Naive thymus-derived CD4-positive, alpha-beta T cell (primary cell): ENCODE results near the gene SLC19A1. TPM values are rescaled to one million over a fixed set of nuclear protein-coding genes. Genes with fewer than 3 reads are reported as not detected.

Experiments
- ATAC-seq: fragments of 150-1000 bp; cut with Tn5 transposase; 2 replicates; pipeline ENCODE4 v1.10.0; 2021; ENCODE audit warnings: mild to moderate bottlenecking, moderate library complexity
- CTCF ChIA-PET: fragments of 350-600 bp; sonication (Branson Sonifier 250); formaldehyde crosslinking; loops from one replicate; lab custom pipeline; 2021; ENCODE audit warnings: antibody characterized with exemption; lab: Charles Lee
- POLR2A ChIA-PET: fragments of 350-600 bp; sonication (Branson Sonifier 250); formaldehyde crosslinking; loops from one replicate; lab custom pipeline; 2021; ENCODE audit warnings: antibody characterized with exemption, inconsistent platforms; lab: Charles Lee
- DNase-seq, 9 donors: peaks; one replicate each; pipeline versions ENCODE4 v3.0.0 to v3.0.0-alpha.2; 2020 to 2022; ENCODE audit warnings: mixed read lengths in 1 of 9
- H3K27ac ChIP-seq: one replicate; pipeline ENCODE4 v1.7.0; 2013; ENCODE audit warnings: mild to moderate bottlenecking, low read depth, low read length, moderate library complexity
- H3K27me3 ChIP-seq, 2 donors: one replicate each; pipeline ENCODE4 v1.7.0; 2013; ENCODE audit warnings: low read length in 2 of 2, mild to moderate bottlenecking in 2 of 2, moderate library complexity in 2 of 2; ENCODE audit not compliant: control insufficient read depth in 2 of 2, insufficient read depth in 2 of 2
- H3K36me3 ChIP-seq, 3 experiments: 1 replicate in 2 of 3; 2 replicates in 1 of 3; pipeline ENCODE4 v1.7.0; 2013; ENCODE audit warnings: low read length in 3 of 3, mild to moderate bottlenecking in 3 of 3, moderate library complexity in 1 of 3; ENCODE audit not compliant: insufficient read depth in 3 of 3, control insufficient read depth in 2 of 3
- H3K4me1 ChIP-seq, 2 donors: one replicate each; pipeline ENCODE4 v1.7.0; 2013; ENCODE audit warnings: low read length in 2 of 2, mild to moderate bottlenecking in 2 of 2, moderate library complexity in 1 of 2; ENCODE audit not compliant: control insufficient read depth in 2 of 2, insufficient read depth in 2 of 2
- H3K4me3 ChIP-seq: 2 replicates; pipeline ENCODE4 v1.7.0; 2013; ENCODE audit warnings: mild to moderate bottlenecking, low read length
- H3K9me3 ChIP-seq, 3 experiments: 1 replicate in 2 of 3; 2 replicates in 1 of 3; pipeline ENCODE4 v1.7.0; 2013; ENCODE audit warnings: low read length in 3 of 3; ENCODE audit not compliant: control insufficient read depth in 2 of 3
- H3K27ac Mint-ChIP-seq, 9 donors: one replicate each; pipeline ENCODE4 v1.8.0; 2020 to 2022; ENCODE audit warnings: mixed read lengths in 9 of 9, mild to moderate bottlenecking in 8 of 9, moderate library complexity in 5 of 9, inconsistent platforms in 2 of 9
- H3K27me3 Mint-ChIP-seq, 5 donors: one replicate each; pipeline ENCODE4 v1.8.0; 2021 to 2022; ENCODE audit warnings: mixed read lengths in 5 of 5, mild to moderate bottlenecking in 1 of 5
- H3K36me3 Mint-ChIP-seq, 5 donors: one replicate each; pipeline ENCODE4 v1.8.0; 2020 to 2022; ENCODE audit warnings: mixed read lengths in 5 of 5, mild to moderate bottlenecking in 3 of 5, inconsistent platforms in 1 of 5
- H3K4me1 Mint-ChIP-seq, 7 donors: one replicate each; pipeline ENCODE4 v1.8.0; 2020 to 2022; ENCODE audit warnings: mixed read lengths in 7 of 7, mild to moderate bottlenecking in 3 of 7, inconsistent platforms in 1 of 7
- H3K4me3 Mint-ChIP-seq, 10 donors: one replicate each; pipeline ENCODE4 v1.8.0; 2020 to 2022; ENCODE audit warnings: mild to moderate bottlenecking in 10 of 10, mixed read lengths in 10 of 10, moderate library complexity in 6 of 10, inconsistent platforms in 2 of 10
- H3K9me3 Mint-ChIP-seq, 11 donors: one replicate each; pipeline ENCODE4 v1.8.0; 2020 to 2022; ENCODE audit warnings: mixed read lengths in 11 of 11, mild to moderate bottlenecking in 4 of 11, inconsistent platforms in 1 of 11, moderate library complexity in 1 of 11
- intact Hi-C, 2 donors: fragments of 100-400 bp; cut with micrococcal nuclease; formaldehyde crosslinking; loops; one replicate each; pipeline ENCODE4 v1.15.1; 2023
- polyA plus RNA-seq, 2 donors: library from polyadenylated mRNA; unstranded; fragments of 300-500 nt; fragmentation: Illumina TruSeq; gene quantifications; one replicate each; pipeline ENCODE4 v1.2.3, GENCODE V29; 2021
- total RNA-seq, 6 experiments: library from RNA in 5 of 6; stranded (reverse) in 5 of 6; gene quantifications; 1 replicate in 5 of 6; 2 replicates in 1 of 6; pipeline ENCODE4 v1.2.3 and lab custom pipeline; 2021 to 2026

SLC19A1 gene
- total and polyA plus RNA-seq, 7 experiments from 2014 or later = 10.5 to 49.1 (median 15.6) TPM

GRCh38 chr21:45486443-45487160 is 55.6 kb downstream of the SLC19A1 start:
- Histone ChIP-seq H3K27me3 (no peaks in the 10 kb centered on the region), H3K9me3 (no peaks in the 10 kb centered on the region), H3K4me1 (peaks cover 0 to 18% of the 10 kb centered on the region in 2 donors), H3K36me3 (no peaks in the 10 kb centered on the region), H3K4me3 (no peak overlapping the region), H3K27ac (no peak overlapping the region)
- intact Hi-C loops = no loop called here
- peaks cover 0 to 3% (median 0%) of the 10 kb centered on the region in 11 donors for H3K9me3 Mint-ChIP-seq
- H3K36me3 Mint-ChIP-seq = peaks cover 0 to 8% (median 4%) of the 10 kb centered on the region in 5 donors
- no peaks in the 10 kb centered on the region for H3K27me3 Mint-ChIP-seq
- peaks cover 8 to 47% (median 20%) of the 10 kb centered on the region in 7 donors for H3K4me1 Mint-ChIP-seq
- POLR2A ChIA-PET = no interaction called here
- peak overlapping the region in 4 of 9 donors; percentile 28 to 78 (median 51) for H3K27ac Mint-ChIP-seq
- peak overlapping the region in 1 of 10 donors; percentile 51 for H3K4me3 Mint-ChIP-seq
- CTCF ChIA-PET = no interaction called here
- ATAC-seq (no peak), DNase-seq (no peak)

- H3K27me3 Mint-ChIP-seq = no peaks in the 10 kb centered on the region
Measured at GRCh38 chr21:45485686-45486442, 56.4 kb downstream of the SLC19A1 start.

GRCh38 chr21:45484318-45484717 is 57.9 kb downstream of the SLC19A1 start:
- Histone ChIP-seq H3K9me3 (no peaks in the 10 kb centered on the region), H3K27me3 (no peaks in the 10 kb centered on the region), H3K4me1 (peaks cover 3 to 30% of the 10 kb centered on the region in 2 donors), H3K36me3 (no peaks in the 10 kb centered on the region), H3K27ac (no peak overlapping the region), H3K4me3 (no peak overlapping the region)
- peaks cover 0 to 3% (median 0%) of the 10 kb centered on the region in 11 donors for H3K9me3 Mint-ChIP-seq
- ATAC-seq = no peak
- H3K36me3 Mint-ChIP-seq = peaks cover 0 to 8% (median 4%) of the 10 kb centered on the region in 5 donors
- intact Hi-C loops = no loop called here
- CTCF ChIA-PET = no interaction called here
- peak overlapping the region in 8 of 9 donors; percentile 57 to 96 (median 70) for H3K27ac Mint-ChIP-seq
- DNase-seq = no peak
- H3K27me3 Mint-ChIP-seq = no peaks in the 10 kb centered on the region
- peak overlapping the region; percentile 26 to 87 (median 66) for H3K4me3 Mint-ChIP-seq
- peaks cover 13 to 52% (median 27%) of the 10 kb centered on the region in 7 donors for H3K4me1 Mint-ChIP-seq
- POLR2A ChIA-PET = no interaction called here

More at GRCh38 chr21:45485686-45486442, 56.4 kb downstream of the SLC19A1 start:
- Mint-ChIP-seq H3K27ac (peak overlapping the region in 1 of 9 donors; percentile 84), H3K36me3 (peaks cover 0 to 8% (median 4%) of the 10 kb centered on the region in 5 donors), H3K9me3 (peaks cover 0 to 3% (median 0%) of the 10 kb centered on the region in 11 donors), H3K4me1 (peaks cover 8 to 51% (median 20%) of the 10 kb centered on the region in 7 donors), H3K4me3 (no peak overlapping the region)
- POLR2A ChIA-PET = no interaction called here
- ATAC-seq (no peak), DNase-seq (no peak)
- CTCF ChIA-PET = no interaction called here
- H3K4me3 ChIP-seq = no peak overlapping the region
- peaks cover 0 to 18% of the 10 kb centered on the region in 2 donors for H3K4me1 ChIP-seq
- no peak overlapping the region for H3K27ac ChIP-seq
- H3K27me3 ChIP-seq = no peaks in the 10 kb centered on the region
- no peaks in the 10 kb centered on the region for H3K36me3 ChIP-seq
- intact Hi-C loops = no loop called here
- H3K9me3 ChIP-seq = no peaks in the 10 kb centered on the region

GRCh38 chr21:45482899-45483821 is 59.1 kb downstream of the SLC19A1 start:
- ATAC-seq (peak; percentile 28), DNase-seq (peak in 7 of 9 donors; percentile 26 to 60 (median 48))
- peaks cover 23 to 54% (median 37%) of the 10 kb centered on the region in 7 donors for H3K4me1 Mint-ChIP-seq
- H3K9me3 Mint-ChIP-seq = peaks cover 0 to 3% (median 0%) of the 10 kb centered on the region in 11 donors
- POLR2A ChIA-PET = interaction anchor here (0.5 kb wide), 1 partner anchor 67 kb away, joined by 3 read pairs; no protein-coding TSS in a partner anchor
- intact Hi-C loops = no loop called here
- Histone ChIP-seq H3K9me3 (no peaks in the 10 kb centered on the region), H3K4me1 (peaks cover 14 to 38% of the 10 kb centered on the region in 2 donors), H3K27me3 (no peaks in the 10 kb centered on the region), H3K4me3 (peak overlapping the region; percentile 52), H3K27ac (peak overlapping the region; percentile 78), H3K36me3 (no peaks in the 10 kb centered on the region)
- peaks cover 0 to 8% (median 4%) of the 10 kb centered on the region in 5 donors for H3K36me3 Mint-ChIP-seq
- H3K27me3 Mint-ChIP-seq = no peaks in the 10 kb centered on the region
- H3K27ac Mint-ChIP-seq = peak overlapping the region; percentile 76 to 99 (median 95)
- peak overlapping the region; percentile 72 to 89 (median 84) for H3K4me3 Mint-ChIP-seq
- CTCF ChIA-PET = interaction anchor here (0.5 to 1.4 kb wide), 3 partner anchors 13 to 395 kb away, joined by 3 to 4 read pairs (median 3); no protein-coding TSS in a partner anchor

DNA sequence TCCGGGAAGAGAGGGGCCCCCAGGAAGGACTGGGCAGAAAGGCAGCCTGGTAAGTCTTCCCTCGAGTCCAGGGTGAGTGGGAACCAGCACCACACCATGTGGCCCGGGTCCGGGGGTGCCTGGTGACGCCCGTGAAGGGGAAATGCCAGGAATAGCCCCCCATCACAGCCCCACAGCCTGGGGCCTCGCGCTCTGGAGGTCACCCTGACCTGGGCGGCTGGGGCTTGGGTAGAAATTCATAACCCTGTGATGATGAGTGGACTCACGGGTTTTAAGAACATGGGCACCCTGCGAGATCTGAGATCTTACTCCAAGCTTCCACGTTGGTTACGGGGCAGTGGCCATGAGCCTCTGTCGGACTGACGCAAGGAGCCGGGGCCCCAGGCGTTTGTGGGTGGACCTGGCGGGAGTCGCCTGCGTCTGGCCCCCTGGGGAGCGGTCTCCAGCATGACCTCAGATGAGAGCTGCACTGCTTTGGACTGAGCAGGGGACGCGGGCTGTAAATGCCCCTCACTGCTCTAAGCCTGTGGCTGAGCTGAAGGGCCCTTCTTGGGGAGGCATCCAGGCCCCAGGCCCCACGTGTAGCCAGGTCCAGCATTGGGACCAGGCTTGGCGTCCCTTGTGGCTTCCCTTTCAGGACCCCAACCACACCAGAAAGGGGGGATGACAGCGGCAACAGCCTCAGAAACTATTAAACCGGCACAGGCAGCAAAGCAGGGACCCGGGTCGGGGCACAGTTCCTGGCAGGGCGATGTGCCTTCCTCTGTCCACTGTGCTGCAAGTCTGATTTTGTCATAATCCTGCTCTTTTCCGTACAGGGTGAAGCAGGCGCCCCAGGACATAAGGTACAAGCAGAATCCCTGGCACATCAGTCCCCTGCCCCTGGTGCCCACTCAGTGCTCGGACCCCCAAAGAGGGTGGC is 60.0 kb downstream of the SLC19A1 start:
- intact Hi-C loops = no loop called here
- H3K9me3 Mint-ChIP-seq = peaks cover 0 to 3% (median 0%) of the 10 kb centered on the region in 11 donors
- Histone ChIP-seq H3K27me3 (no peaks in the 10 kb centered on the region), H3K4me1 (peaks cover 14 to 47% of the 10 kb centered on the region in 2 donors), H3K36me3 (no peaks in the 10 kb centered on the region), H3K27ac (peak overlapping the region; percentile 78), H3K4me3 (peak overlapping the region; percentile 52), H3K9me3 (no peaks in the 10 kb centered on the region)
- H3K4me1 Mint-ChIP-seq = peaks cover 26 to 56% (median 41%) of the 10 kb centered on the region in 7 donors
- peak overlapping the region; percentile 72 to 89 (median 84) for H3K4me3 Mint-ChIP-seq
- peaks cover 0 to 8% (median 4%) of the 10 kb centered on the region in 5 donors for H3K36me3 Mint-ChIP-seq
- DNase-seq = peak in 3 of 9 donors; percentile 26 to 28 (median 28)
- CTCF ChIA-PET = interaction anchor here (1.4 kb wide), 1 partner anchor 114 kb away, joined by 4 read pairs; no protein-coding TSS in a partner anchor
- H3K27me3 Mint-ChIP-seq = no peaks in the 10 kb centered on the region
- POLR2A ChIA-PET = no interaction called here
- H3K27ac Mint-ChIP-seq = peak overlapping the region; percentile 76 to 99 (median 95)
- ATAC-seq = no peak
